Erythroblast (primary cell): ENCODE data around the gene GOLGA7B.

Experiments used
- GATA1 ChIP-seq: IDR thresholded peaks from 2 replicates; pipeline ENCODE4 v1.6.1; 2011; ENCODE audit warnings: low read depth, mild to moderate bottlenecking, control low read depth, low read length, moderate library complexity
- POLR2A ChIP-seq: IDR thresholded peaks from 2 replicates; pipeline ENCODE4 v1.6.1; 2011; ENCODE audit warnings: mild to moderate bottlenecking, low read length

DNA sequence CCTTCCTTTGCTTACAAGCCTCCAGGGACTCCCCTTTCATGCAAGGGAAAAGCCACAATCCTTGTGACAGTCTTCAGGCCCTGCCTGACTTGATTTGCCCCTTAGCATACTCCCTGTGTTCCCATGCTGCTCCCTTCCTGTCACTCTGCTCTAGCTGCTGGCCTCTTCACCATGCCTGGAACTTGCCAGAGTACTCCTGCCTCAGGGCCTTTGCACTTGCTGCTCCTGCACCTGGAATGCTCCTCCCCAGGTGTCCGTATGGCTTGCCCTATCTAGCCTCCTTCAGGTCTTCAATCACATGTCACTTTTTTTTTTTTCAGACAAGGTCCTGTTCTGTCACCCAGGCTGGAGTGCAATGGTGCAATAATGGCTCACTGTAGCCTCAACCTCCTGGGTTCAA, 22.8 kb upstream of the GOLGA7B start:
- TF ChIP-seq POLR2A: no peak
- TF ChIP-seq GATA1: no peak
